H9 (cell line): ENCODE results near the gene TENM4. TPM values are rescaled to one million over a fixed set of nuclear protein-coding genes. Genes with fewer than 3 reads are reported as not detected.

ENCODE experiments used
- DNase-seq: peaks from one replicate; pipeline ENCODE4 v3.0.0-alpha.2; 2017
- H2AFZ ChIP-seq: one replicate; pipeline ENCODE4 v1.6.1; 2013; ENCODE audit warnings: mild to moderate bottlenecking, low read length, control low read depth, moderate library complexity
- H2AK5ac ChIP-seq: 2 replicates; pipeline ENCODE4 v1.6.1; 2013; ENCODE audit warnings: low read length, control low read depth, mixed read lengths; ENCODE audit not compliant: insufficient read length
- H2BK120ac ChIP-seq: one replicate; pipeline ENCODE4 v1.6.1; 2013; ENCODE audit warnings: low read depth, mild to moderate bottlenecking, low read length, control low read depth, inconsistent platforms; ENCODE audit not compliant: poor library complexity, severe bottlenecking
- H2BK12ac ChIP-seq: 2 replicates; pipeline ENCODE4 v1.6.1; 2013; ENCODE audit warnings: low read length, control low read depth, mixed read lengths, low read depth; ENCODE audit not compliant: insufficient read length
- H2BK15ac ChIP-seq: 2 replicates; pipeline ENCODE4 v1.6.1; 2013; ENCODE audit warnings: low read depth, low read length, control low read depth
- H2BK20ac ChIP-seq: one replicate; pipeline ENCODE4 v1.6.1; 2013; ENCODE audit warnings: low read depth, mild to moderate bottlenecking, low read length, control low read depth, inconsistent platforms; ENCODE audit not compliant: poor library complexity, severe bottlenecking
- H2BK5ac ChIP-seq: 2 replicates; pipeline ENCODE4 v1.6.1; 2013; ENCODE audit warnings: low read length, control low read depth, mixed read lengths; ENCODE audit not compliant: insufficient read length
- H3K14ac ChIP-seq: 2 replicates; pipeline ENCODE4 v1.6.1; 2013; ENCODE audit warnings: low read length, control low read depth; ENCODE audit not compliant: insufficient read depth
- H3K18ac ChIP-seq: 2 replicates; pipeline ENCODE4 v1.6.1; 2013; ENCODE audit warnings: low read depth, mild to moderate bottlenecking, mixed read lengths, low read length, control low read depth; ENCODE audit not compliant: insufficient read length
- H3K23ac ChIP-seq: 2 replicates; pipeline ENCODE4 v1.6.1; 2013; ENCODE audit warnings: low read length, control low read depth, mixed read lengths, low read depth; ENCODE audit not compliant: insufficient read length
- H3K23me2 ChIP-seq: 2 replicates; pipeline ENCODE4 v1.6.1; 2013; ENCODE audit warnings: low read depth, mild to moderate bottlenecking, mixed read lengths, low read length, control low read depth; ENCODE audit not compliant: insufficient read length, poor library complexity, severe bottlenecking
- H3K27ac ChIP-seq: 2 replicates; pipeline ENCODE4 v1.5.1; 2013; ENCODE audit warnings: low read length, control low read depth, mixed read lengths, low read depth; ENCODE audit not compliant: insufficient read length
- H3K27me3 ChIP-seq: 2 replicates; pipeline ENCODE4 v1.6.1; 2013; ENCODE audit warnings: low read length, control low read depth, inconsistent platforms; ENCODE audit not compliant: insufficient read depth
- H3K4ac ChIP-seq: 2 replicates; pipeline ENCODE4 v1.6.1; 2013; ENCODE audit warnings: low read depth, mild to moderate bottlenecking, control low read depth, inconsistent platforms, low read length, moderate library complexity
- H3K4me1 ChIP-seq: 2 replicates; pipeline ENCODE4 v1.6.1; 2013; ENCODE audit warnings: low read length, control low read depth, inconsistent platforms; ENCODE audit not compliant: insufficient read depth
- H3K4me2 ChIP-seq: 2 replicates; pipeline ENCODE4 v1.6.1; 2013; ENCODE audit warnings: low read length, control low read depth, mixed read lengths; ENCODE audit not compliant: insufficient read length, insufficient read depth
- H3K56ac ChIP-seq: 2 replicates; pipeline ENCODE4 v1.6.1; 2013; ENCODE audit warnings: low read depth, mild to moderate bottlenecking, mixed read lengths, low read length, control low read depth; ENCODE audit not compliant: insufficient read length
- H3K79me1 ChIP-seq: 2 replicates; pipeline ENCODE4 v1.6.1; 2013; ENCODE audit warnings: low read depth, mild to moderate bottlenecking, moderate library complexity, low read length, control low read depth, inconsistent platforms; ENCODE audit not compliant: insufficient read depth, poor library complexity, severe bottlenecking
- H3K79me2 ChIP-seq: 2 replicates; pipeline ENCODE4 v1.6.1; 2013; ENCODE audit warnings: low read length, control low read depth, inconsistent platforms; ENCODE audit not compliant: insufficient read depth
- H3K9ac ChIP-seq: 2 replicates; pipeline ENCODE4 v1.6.1; 2013; ENCODE audit warnings: low read length, control low read depth, mixed read lengths; ENCODE audit not compliant: insufficient read length; ENCODE audit errors: extremely low read depth
- H3K9me3 ChIP-seq: one replicate; pipeline ENCODE4 v1.6.1; 2013; ENCODE audit warnings: low read depth, low read length, inconsistent platforms; ENCODE audit not compliant: control insufficient read depth
- H3T11ph ChIP-seq: one replicate; pipeline ENCODE4 v1.6.1; 2013; ENCODE audit warnings: mild to moderate bottlenecking, low read length, control low read depth, inconsistent platforms
- H4K20me1 ChIP-seq: one replicate; pipeline ENCODE4 v1.6.1; 2013; ENCODE audit not compliant: control insufficient read depth, insufficient read length, insufficient read depth
- H4K5ac ChIP-seq: 2 replicates; pipeline ENCODE4 v1.6.1; 2013; ENCODE audit warnings: low read depth, mild to moderate bottlenecking, mixed read lengths, low read length, control low read depth; ENCODE audit not compliant: insufficient read length
- H4K8ac ChIP-seq: replicated peaks from 2 replicates; pipeline ENCODE4 v1.6.1; 2013; ENCODE audit warnings: low read length, control low read depth, mixed read lengths, low read depth; ENCODE audit not compliant: insufficient read length
- H4K91ac ChIP-seq: 2 replicates; pipeline ENCODE4 v1.6.1; 2013; ENCODE audit warnings: low read depth, mild to moderate bottlenecking, moderate library complexity, mixed read lengths, low read length, control low read depth; ENCODE audit not compliant: insufficient read length
- H3K27ac Mint-ChIP-seq, 3 experiments: 2 replicates in 2 of 3; 3 replicates in 1 of 3; pipeline ENCODE4 v1.8.0; 2020 to 2021; ENCODE audit warnings: mixed read lengths in 3 of 3, mild to moderate bottlenecking in 1 of 3, moderate library complexity in 1 of 3
- H3K27me3 Mint-ChIP-seq: 2 replicates; pipeline ENCODE4 v1.8.0; 2021; ENCODE audit warnings: low read depth, mild to moderate bottlenecking, moderate library complexity, mixed read lengths
- H3K36me3 Mint-ChIP-seq, 3 experiments: 2 replicates in 2 of 3; 3 replicates in 1 of 3; pipeline ENCODE4 v1.8.0; 2020 to 2021; ENCODE audit warnings: low read depth in 3 of 3, mixed read lengths in 3 of 3; ENCODE audit not compliant: insufficient read depth in 1 of 3
- H3K4me1 Mint-ChIP-seq, 2 experiments: 2 replicates each; pipeline ENCODE4 v1.8.0; 2020; ENCODE audit warnings: mixed read lengths in 2 of 2
- H3K4me3 Mint-ChIP-seq, 2 experiments: 2 replicates in 1 of 2; 3 replicates in 1 of 2; pipeline ENCODE4 v1.8.0; 2020 to 2021; ENCODE audit warnings: mild to moderate bottlenecking in 2 of 2, mixed read lengths in 2 of 2, moderate library complexity in 1 of 2
- H3K9me3 Mint-ChIP-seq, 2 experiments: 2 replicates in 1 of 2; 3 replicates in 1 of 2; pipeline ENCODE4 v1.8.0; 2020; ENCODE audit warnings: mild to moderate bottlenecking in 2 of 2, mixed read lengths in 2 of 2, moderate library complexity in 1 of 2
- WGBS: extraction: QIAGEN DNeasy Blood & Tissue Kit; methylation state at CpG from one replicate; pipeline ENCODE4 v1.1.7; 2013; ENCODE audit warnings: missing lambda C conversion rate, low lambda C conversion rate, mixed read lengths; ENCODE audit not compliant: insufficient read length; ENCODE audit errors: extremely low coverage; 5-methylcytosine and 5-hydroxymethylcytosine counted together
- total RNA-seq: library from RNA; stranded (reverse); gene quantifications from 2 replicates; pipeline ENCODE4 v1.2.1, GENCODE V29; 2021
- TF ChIP-seq, protein P1 (sequence below): fragments of 200-600 bp; sonication (generic); conservative IDR thresholded peaks from 3 replicates; pipeline ENCODE4 v1.8.0; 2021; ENCODE audit warnings: antibody characterized with exemption, mild to moderate bottlenecking

TENM4 gene
- total RNA-seq, 1 experiment from 2014 or later: 4.6 TPM

DNA sequence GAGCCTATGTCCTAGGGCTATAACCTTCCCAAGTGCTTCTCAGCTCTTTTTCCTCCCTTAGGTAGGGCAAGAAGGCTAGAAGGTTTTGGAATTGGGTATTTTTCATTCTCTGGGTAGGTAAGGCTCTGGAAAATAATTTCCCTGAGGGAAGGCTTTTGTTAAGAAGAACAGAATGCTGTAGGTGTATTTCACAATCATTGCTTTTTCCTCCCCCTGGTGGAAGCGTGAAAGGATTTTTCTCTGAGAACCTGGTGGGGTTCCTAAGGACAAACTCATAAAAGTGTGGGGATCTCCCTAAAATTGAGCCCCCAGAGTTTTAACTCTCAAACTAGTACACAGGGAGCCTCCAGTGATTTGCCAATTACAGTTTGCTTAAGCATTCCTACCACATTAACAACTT, 825.1 kb downstream of the TENM4 start:
- Histone ChIP-seq H3K9ac (no peak overlapping the region), H2BK12ac (no peak overlapping the region), H4K20me1 (no peaks in the 10 kb centered on the region), H2AFZ (no peak overlapping the region), H3K4me1 (no peaks in the 10 kb centered on the region), H2BK5ac (no peak overlapping the region), H3K27ac (no peak overlapping the region), H3K27me3 (no peaks in the 10 kb centered on the region), H4K5ac (no peak overlapping the region), H2BK120ac (no peak overlapping the region), H4K91ac (no peak overlapping the region), H2BK15ac (no peak overlapping the region), H3K9me3 (no peaks in the 10 kb centered on the region), H3K18ac (no peak overlapping the region), H2AK5ac (no peak overlapping the region), H3K23ac (no peak overlapping the region), H3K4me2 (no peak overlapping the region), H4K8ac (no peak overlapping the region), H2BK20ac (no peak overlapping the region), H3K79me1 (no peaks in the 10 kb centered on the region), H3K23me2 (no peaks in the 10 kb centered on the region), H3K79me2 (no peaks in the 10 kb centered on the region), H3K56ac (no peak overlapping the region), H3T11ph (no peak overlapping the region), H3K14ac (no peak overlapping the region), H3K4ac (no peak overlapping the region)
- no peak for DNase-seq
- no peak overlapping the region for H3K27ac Mint-ChIP-seq
- no CpG with 5 or more reads among the region's 1 CpG for WGBS
- peaks cover 8% of the 10 kb centered on the region for H3K27me3 Mint-ChIP-seq
- no peaks in the 10 kb centered on the region for H3K4me1 Mint-ChIP-seq
- peaks cover 7 to 10% (median 8%) of the 10 kb centered on the region in 3 experiments; a peak in 6 of 7 replicates for H3K36me3 Mint-ChIP-seq
- TF ChIP-seq, protein P1, sequence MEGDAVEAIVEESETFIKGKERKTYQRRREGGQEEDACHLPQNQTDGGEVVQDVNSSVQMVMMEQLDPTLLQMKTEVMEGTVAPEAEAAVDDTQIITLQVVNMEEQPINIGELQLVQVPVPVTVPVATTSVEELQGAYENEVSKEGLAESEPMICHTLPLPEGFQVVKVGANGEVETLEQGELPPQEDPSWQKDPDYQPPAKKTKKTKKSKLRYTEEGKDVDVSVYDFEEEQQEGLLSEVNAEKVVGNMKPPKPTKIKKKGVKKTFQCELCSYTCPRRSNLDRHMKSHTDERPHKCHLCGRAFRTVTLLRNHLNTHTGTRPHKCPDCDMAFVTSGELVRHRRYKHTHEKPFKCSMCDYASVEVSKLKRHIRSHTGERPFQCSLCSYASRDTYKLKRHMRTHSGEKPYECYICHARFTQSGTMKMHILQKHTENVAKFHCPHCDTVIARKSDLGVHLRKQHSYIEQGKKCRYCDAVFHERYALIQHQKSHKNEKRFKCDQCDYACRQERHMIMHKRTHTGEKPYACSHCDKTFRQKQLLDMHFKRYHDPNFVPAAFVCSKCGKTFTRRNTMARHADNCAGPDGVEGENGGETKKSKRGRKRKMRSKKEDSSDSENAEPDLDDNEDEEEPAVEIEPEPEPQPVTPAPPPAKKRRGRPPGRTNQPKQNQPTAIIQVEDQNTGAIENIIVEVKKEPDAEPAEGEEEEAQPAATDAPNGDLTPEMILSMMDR: peak; percentile 32; the same call in 2 of the 3 replicates
- H3K4me3 Mint-ChIP-seq: no peak overlapping the region
- peaks cover 11 to 18% of the 10 kb centered on the region in 2 experiments for H3K9me3 Mint-ChIP-seq
